ENCODE measurements around the gene OPA3. TPM values are rescaled to one million over a fixed set of nuclear protein-coding genes. Genes with fewer than 3 reads are reported as not detected.
A peak's percentile ranks its signal among the peaks of the same experiment; 100 is the strongest.
"Not testable (repeated sequence)": the region's sequence is repeated elsewhere in the genome, so short reads cannot be mapped to it uniquely, and the experiment has no call there.

The OPA3 gene
- 3.9 TPM for polyA plus RNA-seq (2013)

- peaks cover 0 to 3% (median 1%) of the 10 kb centered on the region in 4 experiments for H3K36me3 ChIP-seq (ENCODE audit: control insufficient read depth in 4 of 4, insufficient read depth in 4 of 4, low read length in 3 of 4)
- CTCF ChIA-PET: interaction anchor here (0.7 to 2.3 kb wide), 6 partner anchors 11 to 99 kb away, joined by 3 to 12 read pairs (median 4); no protein-coding TSS in a partner anchor
- peak; percentile 100 for DNase-seq
- H3K27me3 ChIP-seq (replicated peaks in 2 of 5; ENCODE audit: control insufficient read depth in 4 of 5, insufficient read depth in 5 of 5, low read length in 4 of 5): no peaks in the 10 kb centered on the region
- H3K4me3 ChIP-seq (ENCODE audit: control insufficient read depth in 1 of 7, extremely low read depth in 1 of 7, insufficient read depth in 4 of 7, low read depth in 2 of 7, low read length in 6 of 7): peak within 1 kb of the TSS; percentile 68 to 99 (median 92)
- POLR2A ChIA-PET: interaction anchor here (0.6 to 1.0 kb wide), 3 partner anchors 58 to 655 kb away, joined by 3 to 5 read pairs (median 4); no protein-coding TSS in a partner anchor
- H3K27ac ChIP-seq (ENCODE audit: insufficient read depth in 1 of 2, low read depth in 1 of 2, low read length in 2 of 2, poor library complexity in 1 of 2, severe bottlenecking in 2 of 2): peak within 1 kb of the TSS; percentile 92 to 96
- H3K9me3 ChIP-seq (ENCODE audit: control extremely low read depth in 1 of 5, control insufficient read depth in 4 of 5, insufficient read depth in 2 of 5, low read depth in 1 of 5, low read length in 4 of 5): no peaks in the 10 kb centered on the region
- WGBS (ENCODE audit: insufficient coverage): under 1% methylated on average over 49 of the region's 63 CpGs
- peaks cover 0 to 12% (median 11%) of the 10 kb centered on the region in 4 experiments for H3K4me1 ChIP-seq (ENCODE audit: control extremely low read depth in 1 of 4, control insufficient read depth in 4 of 4, insufficient read depth in 4 of 4, low read length in 3 of 4)
Observed at GRCh38 chr19:45584332-45585157, at the start of gene OPA3. Gene OPA3 (minus strand): TSS chr19:45584802. CDS start chr19:45584764, 38 bp downstream.

DNA sequence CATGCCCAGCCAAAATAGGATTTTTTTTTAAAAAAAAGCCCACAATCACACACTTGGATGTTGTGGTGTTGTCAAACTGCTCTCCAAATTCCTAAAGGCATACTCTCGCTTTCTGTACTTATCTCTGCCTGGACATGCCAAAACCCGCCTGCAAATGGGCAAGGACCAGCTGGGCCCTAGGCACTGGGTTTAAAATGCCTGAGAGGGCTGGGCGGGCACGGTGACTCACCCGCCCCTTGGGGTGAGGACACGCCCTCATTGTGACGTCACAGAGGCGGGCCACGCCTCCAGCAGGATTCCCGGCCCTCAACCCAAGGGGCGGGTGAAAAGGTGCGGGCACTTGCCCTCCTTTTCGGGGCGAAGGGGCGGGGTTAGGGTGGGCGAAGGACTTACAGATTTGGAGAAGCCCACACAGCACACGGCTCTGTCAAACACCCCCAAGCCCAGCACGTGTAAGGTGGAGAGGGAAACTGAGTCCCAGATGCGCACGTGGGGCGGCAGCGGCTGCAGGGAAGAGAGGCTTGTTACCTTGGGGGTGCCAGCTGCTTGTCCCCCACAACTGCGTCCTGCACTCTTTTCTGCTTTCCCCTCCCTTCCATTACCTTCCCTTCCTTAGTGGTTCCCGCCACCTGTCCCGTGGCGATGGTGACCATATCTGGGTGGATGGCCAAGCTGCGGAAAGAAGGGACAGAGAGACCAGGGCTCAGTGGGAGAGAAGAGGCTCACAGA is 48.0 kb upstream of the OPA3 start:
- POLR2A ChIA-PET: no interaction called here
- 91% methylated on average over 17 of the region's 27 CpGs for WGBS (ENCODE audit: insufficient coverage)
- CTCF ChIA-PET: interaction anchor here (0.7 kb wide), 1 partner anchor 9 kb away, joined by 3 read pairs; no protein-coding TSS in a partner anchor
- DNase-seq: peak; percentile 34 to 39 (median 37)
- H3K9me3 ChIP-seq (ENCODE audit: control extremely low read depth in 1 of 5, control insufficient read depth in 4 of 5, insufficient read depth in 2 of 5, low read depth in 1 of 5, low read length in 4 of 5): no peaks in the 10 kb centered on the region
- no peak overlapping the region for H3K27ac ChIP-seq (ENCODE audit: insufficient read depth in 1 of 2, low read depth in 1 of 2, low read length in 2 of 2, poor library complexity in 1 of 2, severe bottlenecking in 2 of 2)
- no peaks in the 10 kb centered on the region for H3K4me1 ChIP-seq (ENCODE audit: control extremely low read depth in 1 of 4, control insufficient read depth in 4 of 4, insufficient read depth in 4 of 4, low read length in 3 of 4)
- H3K27me3 ChIP-seq (replicated peaks in 2 of 5; ENCODE audit: control insufficient read depth in 4 of 5, insufficient read depth in 5 of 5, low read length in 4 of 5): no peaks in the 10 kb centered on the region
- H3K36me3 ChIP-seq (ENCODE audit: control insufficient read depth in 4 of 4, insufficient read depth in 4 of 4, low read length in 3 of 4): peaks cover 7 to 29% (median 11%) of the 10 kb centered on the region in 4 experiments
- H3K4me3 ChIP-seq (ENCODE audit: control insufficient read depth in 1 of 7, extremely low read depth in 1 of 7, insufficient read depth in 4 of 7, low read depth in 2 of 7, low read length in 6 of 7): no peak overlapping the region

GRCh38 chr19:45630463-45630862 is 45.9 kb upstream of the OPA3 start:
- peaks cover 7 to 38% (median 14%) of the 10 kb centered on the region in 4 experiments for H3K36me3 ChIP-seq (ENCODE audit: control insufficient read depth in 4 of 4, insufficient read depth in 4 of 4, low read length in 3 of 4)
- H3K27ac ChIP-seq (ENCODE audit: insufficient read depth in 1 of 2, low read depth in 1 of 2, low read length in 2 of 2, poor library complexity in 1 of 2, severe bottlenecking in 2 of 2): no peak overlapping the region
- POLR2A ChIA-PET: no interaction called here
- no peaks in the 10 kb centered on the region for H3K4me1 ChIP-seq (ENCODE audit: control extremely low read depth in 1 of 4, control insufficient read depth in 4 of 4, insufficient read depth in 4 of 4, low read length in 3 of 4)
- no peak for DNase-seq
- no peak overlapping the region for H3K4me3 ChIP-seq (ENCODE audit: control insufficient read depth in 1 of 7, extremely low read depth in 1 of 7, insufficient read depth in 4 of 7, low read depth in 2 of 7, low read length in 6 of 7)
- H3K27me3 ChIP-seq (replicated peaks in 2 of 5; ENCODE audit: control insufficient read depth in 4 of 5, insufficient read depth in 5 of 5, low read length in 4 of 5): no peaks in the 10 kb centered on the region
- no peaks in the 10 kb centered on the region for H3K9me3 ChIP-seq (ENCODE audit: control extremely low read depth in 1 of 5, control insufficient read depth in 4 of 5, insufficient read depth in 2 of 5, low read depth in 1 of 5, low read length in 4 of 5)
- CTCF ChIA-PET: interaction anchor here (1.2 to 1.9 kb wide), 3 partner anchors 22 to 39 kb away, joined by 3 to 5 read pairs (median 4); no protein-coding TSS in a partner anchor
- 100% methylated on average over 2 of the region's 2 CpGs for WGBS (ENCODE audit: insufficient coverage)

DNA sequence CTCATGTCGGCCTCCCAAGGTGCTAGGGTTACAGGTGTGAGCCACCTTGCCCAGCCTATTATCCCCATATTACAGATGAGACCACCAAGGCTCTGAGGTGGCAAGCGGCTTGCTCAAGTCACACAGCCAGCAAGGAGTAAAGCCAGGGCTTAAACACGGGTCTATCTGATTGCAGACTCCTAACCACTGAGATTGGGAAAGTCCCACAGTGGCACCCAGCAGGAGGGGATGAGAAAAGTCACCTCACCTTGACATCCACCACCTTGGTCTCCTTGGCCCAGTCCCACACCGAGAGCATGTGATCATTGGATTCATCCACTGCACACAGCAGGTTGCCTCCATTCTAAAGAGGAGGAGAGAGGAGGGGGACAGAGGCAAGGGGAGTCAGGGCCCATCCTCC is 45.1 kb upstream of the OPA3 start:
- H3K4me3 ChIP-seq (ENCODE audit: control insufficient read depth in 1 of 7, extremely low read depth in 1 of 7, insufficient read depth in 4 of 7, low read depth in 2 of 7, low read length in 6 of 7): no peak overlapping the region
- WGBS (ENCODE audit: insufficient coverage): 100% methylated on average over 1 of the region's 4 CpGs
- DNase-seq: no peak
- CTCF ChIA-PET: interaction anchor here (1.3 kb wide), 1 partner anchor 114 kb away, joined by 3 read pairs; no protein-coding TSS in a partner anchor
- POLR2A ChIA-PET: no interaction called here
- peaks cover 7 to 43% (median 14%) of the 10 kb centered on the region in 4 experiments for H3K36me3 ChIP-seq (ENCODE audit: control insufficient read depth in 4 of 4, insufficient read depth in 4 of 4, low read length in 3 of 4)
- H3K27me3 ChIP-seq (replicated peaks in 2 of 5; ENCODE audit: control insufficient read depth in 4 of 5, insufficient read depth in 5 of 5, low read length in 4 of 5): no peaks in the 10 kb centered on the region
- no peak overlapping the region for H3K27ac ChIP-seq (ENCODE audit: insufficient read depth in 1 of 2, low read depth in 1 of 2, low read length in 2 of 2, poor library complexity in 1 of 2, severe bottlenecking in 2 of 2)
- H3K4me1 ChIP-seq (ENCODE audit: control extremely low read depth in 1 of 4, control insufficient read depth in 4 of 4, insufficient read depth in 4 of 4, low read length in 3 of 4): no peaks in the 10 kb centered on the region
- H3K9me3 ChIP-seq (ENCODE audit: control extremely low read depth in 1 of 5, control insufficient read depth in 4 of 5, insufficient read depth in 2 of 5, low read depth in 1 of 5, low read length in 4 of 5): no peaks in the 10 kb centered on the region

DNA sequence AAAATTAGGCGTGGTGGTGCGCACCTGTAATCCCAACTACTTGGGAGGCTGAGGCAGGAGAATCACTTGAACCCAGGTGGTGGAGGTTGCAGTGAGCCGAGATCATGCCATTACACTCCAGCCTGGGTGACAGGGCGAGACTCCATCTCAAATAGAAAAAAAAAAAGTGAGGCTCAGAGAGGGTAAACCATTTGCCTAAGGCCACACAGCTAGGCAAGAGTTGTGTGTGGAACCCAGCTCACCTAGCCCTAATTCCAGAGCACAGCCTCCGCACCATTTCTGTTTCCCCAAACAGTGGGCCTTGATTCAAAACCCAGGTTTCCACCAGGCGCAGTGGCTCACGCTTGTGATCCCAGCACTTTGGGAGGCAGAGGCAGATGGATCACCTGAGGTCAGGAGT is 43.6 kb upstream of the OPA3 start:
- 97% methylated on average over 7 of the region's 7 CpGs for WGBS (ENCODE audit: insufficient coverage)
- H3K9me3 ChIP-seq (ENCODE audit: control extremely low read depth in 1 of 5, control insufficient read depth in 4 of 5, insufficient read depth in 2 of 5, low read depth in 1 of 5, low read length in 4 of 5); H3K4me1 ChIP-seq (ENCODE audit: control extremely low read depth in 1 of 4, control insufficient read depth in 4 of 4, insufficient read depth in 4 of 4, low read length in 3 of 4); H3K4me3 ChIP-seq (ENCODE audit: control insufficient read depth in 1 of 7, extremely low read depth in 1 of 7, insufficient read depth in 4 of 7, low read depth in 2 of 7, low read length in 6 of 7); POLR2A ChIA-PET; H3K27me3 ChIP-seq (replicated peaks in 2 of 5; ENCODE audit: control insufficient read depth in 4 of 5, insufficient read depth in 5 of 5, low read length in 4 of 5); CTCF ChIA-PET; DNase-seq; H3K27ac ChIP-seq (ENCODE audit: insufficient read depth in 1 of 2, low read depth in 1 of 2, low read length in 2 of 2, poor library complexity in 1 of 2, severe bottlenecking in 2 of 2): not testable (repeated sequence)
- peaks cover 10 to 56% (median 17%) of the 10 kb centered on the region in 4 experiments for H3K36me3 ChIP-seq (ENCODE audit: control insufficient read depth in 4 of 4, insufficient read depth in 4 of 4, low read length in 3 of 4)

GRCh38 chr19:45623984-45624383 is 39.4 kb upstream of the OPA3 start:
- Histone ChIP-seq H3K27ac (ENCODE audit: insufficient read depth in 1 of 2, low read depth in 1 of 2, low read length in 2 of 2, poor library complexity in 1 of 2, severe bottlenecking in 2 of 2) (no peak overlapping the region), H3K36me3 (ENCODE audit: control insufficient read depth in 4 of 4, insufficient read depth in 4 of 4, low read length in 3 of 4) (peaks cover 7 to 74% (median 27%) of the 10 kb centered on the region in 4 experiments), H3K9me3 (ENCODE audit: control extremely low read depth in 1 of 5, control insufficient read depth in 4 of 5, insufficient read depth in 2 of 5, low read depth in 1 of 5, low read length in 4 of 5) (no peaks in the 10 kb centered on the region), H3K27me3 (replicated peaks in 2 of 5; ENCODE audit: control insufficient read depth in 4 of 5, insufficient read depth in 5 of 5, low read length in 4 of 5) (no peaks in the 10 kb centered on the region), H3K4me1 (ENCODE audit: control extremely low read depth in 1 of 4, control insufficient read depth in 4 of 4, insufficient read depth in 4 of 4, low read length in 3 of 4) (no peaks in the 10 kb centered on the region), H3K4me3 (ENCODE audit: control insufficient read depth in 1 of 7, extremely low read depth in 1 of 7, insufficient read depth in 4 of 7, low read depth in 2 of 7, low read length in 6 of 7) (no peak overlapping the region)
- DNase-seq: no peak
- CTCF ChIA-PET: interaction anchor here (0.6 to 1.0 kb wide), 2 partner anchors 20 to 886 kb away, joined by 3 to 4 read pairs; no protein-coding TSS in a partner anchor
- POLR2A ChIA-PET: no interaction called here
- WGBS (ENCODE audit: insufficient coverage): no CpG with 5 or more reads among the region's 1 CpG
